Ishikawa (cell line): ENCODE results near the gene WDFY2.

ENCODE experiments used
- CEBPB ChIP-seq: IDR thresholded peaks from 2 replicates; pipeline ENCODE4 v1.6.1; 2012
- CREB1 ChIP-seq: IDR thresholded peaks from 2 replicates; pipeline ENCODE4 v1.6.1; 2012; ENCODE audit warnings: low read depth
- EGR1 ChIP-seq: IDR thresholded peaks from 2 replicates; pipeline ENCODE4 v1.6.1; 2012
- RAD21 ChIP-seq: IDR thresholded peaks from 2 replicates; pipeline ENCODE4 v1.6.1; 2012; ENCODE audit warnings: low read depth
- TAF1 ChIP-seq: IDR thresholded peaks from 2 replicates; pipeline ENCODE4 v1.6.1; 2012; ENCODE audit warnings: low read depth, mild to moderate bottlenecking
- TEAD4 ChIP-seq: IDR thresholded peaks from 2 replicates; pipeline ENCODE4 v1.6.1; 2012
- YY1 ChIP-seq: IDR thresholded peaks from 2 replicates; pipeline ENCODE4 v1.6.1; 2012; ENCODE audit warnings: low read depth
- TF ChIP-seq, protein P1 (sequence below): IDR thresholded peaks from 2 replicates; pipeline ENCODE4 v1.6.1; 2012

DNA sequence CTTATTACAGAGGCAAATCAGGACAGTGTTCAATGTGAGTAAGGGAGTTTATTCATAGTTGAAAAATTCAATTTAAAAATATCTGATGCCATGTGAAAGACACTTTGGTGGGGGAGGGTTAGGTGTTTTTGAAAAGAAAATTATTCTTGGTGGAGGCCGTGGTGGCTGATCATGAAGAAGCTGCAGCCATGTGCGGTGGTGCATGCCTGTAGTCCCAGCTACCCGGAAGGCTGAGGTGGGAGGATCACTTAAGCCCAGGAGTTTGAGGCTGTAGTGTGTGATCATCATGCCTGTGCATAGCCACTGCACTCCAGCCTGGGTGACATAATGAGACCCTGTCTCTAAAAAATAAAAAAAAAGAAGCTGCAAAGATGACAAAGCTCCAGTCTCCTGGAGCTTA, 28.6 kb downstream of the WDFY2 start:
- TF ChIP-seq, protein P1, sequence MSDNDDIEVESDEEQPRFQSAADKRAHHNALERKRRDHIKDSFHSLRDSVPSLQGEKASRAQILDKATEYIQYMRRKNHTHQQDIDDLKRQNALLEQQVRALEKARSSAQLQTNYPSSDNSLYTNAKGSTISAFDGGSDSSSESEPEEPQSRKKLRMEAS: no peak
- no peak for TF ChIP-seq YY1
- no peak for TF ChIP-seq TEAD4
- TF ChIP-seq EGR1: no peak
- TF ChIP-seq TAF1: no peak
- no peak for TF ChIP-seq CREB1
- no peak for TF ChIP-seq RAD21
- TF ChIP-seq CEBPB: no peak
